Karpas-422 (cell line): Measurements from ENCODE around the gene RBM26. TPM values are rescaled to one million over a fixed set of nuclear protein-coding genes. Genes with fewer than 3 reads are reported as not detected.

Experiments used
- DNase-seq: peaks from one replicate; pipeline ENCODE4 v3.0.0-alpha.2; 2015
- H2AFZ ChIP-seq: fragments of 200-600 bp; sonication (generic); 2 replicates; pipeline ENCODE4 v1.6.1; 2014; ENCODE audit warnings: antibody characterized with exemption, low read length, mixed read lengths
- H3K27ac ChIP-seq: fragments of 200-600 bp; sonication (generic); 2 replicates; pipeline ENCODE4 v1.5.1; 2014; ENCODE audit warnings: mild to moderate bottlenecking, low read length, moderate library complexity
- H3K27me3 ChIP-seq: fragments of 200-600 bp; sonication (generic); 2 replicates; pipeline ENCODE4 v1.6.1; 2014; ENCODE audit warnings: low read length, mixed read lengths
- H3K36me3 ChIP-seq: fragments of 200-600 bp; sonication (generic); 2 replicates; pipeline ENCODE4 v1.6.1; 2014; ENCODE audit warnings: low read length, mixed read lengths; ENCODE audit not compliant: insufficient read depth
- H3K4me1 ChIP-seq: fragments of 200-600 bp; sonication (generic); 2 replicates; pipeline ENCODE4 v1.6.1; 2014; ENCODE audit warnings: mild to moderate bottlenecking, low read length, mixed read lengths
- H3K4me2 ChIP-seq: fragments of 200-600 bp; sonication (generic); 2 replicates; pipeline ENCODE4 v1.6.1; 2014; ENCODE audit warnings: low read length, low read depth, mild to moderate bottlenecking; ENCODE audit not compliant: poor library complexity, severe bottlenecking
- H3K4me3 ChIP-seq: fragments of 200-600 bp; sonication (generic); 2 replicates; pipeline ENCODE4 v1.5.1; 2014; ENCODE audit warnings: mild to moderate bottlenecking, antibody characterized with exemption, low read length, mixed read lengths
- H3K79me2 ChIP-seq: fragments of 200-600 bp; sonication (generic); 2 replicates; pipeline ENCODE4 v1.6.1; 2014; ENCODE audit warnings: mild to moderate bottlenecking, low read length, mixed read lengths
- H3K9ac ChIP-seq: fragments of 200-600 bp; sonication (generic); 2 replicates; pipeline ENCODE4 v1.6.0; 2014; ENCODE audit warnings: low read length
- H3K9me2 ChIP-seq: fragments of 200-600 bp; sonication (generic), shearing (Covaris generic); replicated peaks from 2 replicates; pipeline ENCODE4 v1.6.0; 2014; ENCODE audit warnings: mild to moderate bottlenecking, low read length, moderate library complexity; ENCODE audit not compliant: insufficient read depth
- H3K9me3 ChIP-seq: fragments of 300-700, 200-600 bp; sonication (generic); 2 replicates; pipeline ENCODE4 v1.6.1; 2014; ENCODE audit warnings: low read length, mixed read lengths
- H4K20me1 ChIP-seq: fragments of 200-600 bp; sonication (generic); 2 replicates; pipeline ENCODE4 v1.6.1; 2014; ENCODE audit warnings: mild to moderate bottlenecking, antibody characterized with exemption, low read length, low read depth; ENCODE audit not compliant: insufficient read depth
- total RNA-seq: library from RNA; depleted of rRNA; stranded (reverse); fragments of >200 nt; shearing (Covaris generic); gene quantifications from 2 replicates; pipeline ENCODE4 v1.2.3, GENCODE V29; 2014; ENCODE audit warnings: low replicate concordance

RBM26 gene
- total RNA-seq, 1 experiment from 2014 or later, result 55.4 TPM

DNA sequence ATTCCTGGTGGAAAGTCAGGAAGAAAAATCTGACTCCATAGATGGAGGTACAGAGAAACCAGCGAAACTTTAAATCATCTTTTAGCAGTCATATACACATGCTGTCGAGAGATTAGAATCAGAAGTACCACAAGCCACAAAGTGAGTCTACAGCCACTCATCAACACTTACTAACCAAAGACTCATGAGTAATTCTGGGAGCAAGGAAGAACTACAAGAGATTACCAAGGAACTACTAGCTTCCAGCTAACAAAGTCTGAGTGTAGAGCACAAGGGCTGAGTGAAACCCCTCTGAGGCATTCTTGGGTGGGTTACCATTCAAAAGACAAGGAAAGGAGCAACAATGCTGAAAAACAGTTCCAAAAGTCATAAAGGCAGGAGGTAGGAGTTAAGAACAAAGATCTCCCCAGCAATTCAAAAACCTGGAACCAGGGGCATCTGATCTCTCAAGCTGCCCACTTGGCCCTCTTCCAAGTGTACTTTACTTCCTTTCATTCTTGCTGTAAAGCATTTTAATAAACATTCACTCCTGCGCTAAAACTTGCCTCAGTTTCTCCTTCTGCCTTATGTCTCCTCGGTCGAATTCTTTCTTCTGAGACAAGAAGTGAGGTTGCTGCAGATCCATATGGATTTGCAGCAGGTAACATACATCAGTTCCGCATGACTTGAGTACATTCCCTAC, 13.0 kb downstream of the RBM26 start:
- H3K36me3 ChIP-seq, result peaks cover 47% of the 10 kb centered on the region
- H3K4me2 ChIP-seq, result no peak overlapping the region
- no peak overlapping the region for H3K4me3 ChIP-seq
- no peaks in the 10 kb centered on the region for H3K27me3 ChIP-seq
- no peaks in the 10 kb centered on the region for H3K9me2 ChIP-seq
- peaks cover 36% of the 10 kb centered on the region for H4K20me1 ChIP-seq
- no peak overlapping the region for H3K9ac ChIP-seq
- no peak overlapping the region for H3K27ac ChIP-seq
- H2AFZ ChIP-seq, result no peak overlapping the region
- H3K79me2 ChIP-seq, result peaks cover 93% of the 10 kb centered on the region
- peaks cover 50% of the 10 kb centered on the region for H3K4me1 ChIP-seq
- no peak for DNase-seq
- no peaks in the 10 kb centered on the region for H3K9me3 ChIP-seq

DNA sequence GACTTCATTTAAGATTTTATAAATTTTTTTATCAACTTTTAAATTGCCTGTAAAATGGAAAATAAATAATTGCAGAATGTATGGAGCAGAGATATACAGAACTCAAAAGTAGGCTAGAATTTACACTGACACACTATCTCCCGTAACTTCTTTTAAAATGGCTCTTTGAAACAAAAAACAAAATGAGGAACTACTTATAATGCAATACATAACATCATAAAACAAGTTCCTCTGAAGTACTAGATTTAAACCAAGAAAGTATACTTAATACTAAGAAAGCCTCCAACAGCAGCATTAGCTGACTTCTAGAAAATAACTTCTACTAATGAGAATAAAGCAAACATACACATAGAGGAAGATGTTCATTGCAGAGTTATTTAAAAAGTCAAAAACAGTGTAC, 17.0 kb downstream of the RBM26 start:
- no peak for DNase-seq
- H3K4me2 ChIP-seq, result no peak overlapping the region

DNA sequence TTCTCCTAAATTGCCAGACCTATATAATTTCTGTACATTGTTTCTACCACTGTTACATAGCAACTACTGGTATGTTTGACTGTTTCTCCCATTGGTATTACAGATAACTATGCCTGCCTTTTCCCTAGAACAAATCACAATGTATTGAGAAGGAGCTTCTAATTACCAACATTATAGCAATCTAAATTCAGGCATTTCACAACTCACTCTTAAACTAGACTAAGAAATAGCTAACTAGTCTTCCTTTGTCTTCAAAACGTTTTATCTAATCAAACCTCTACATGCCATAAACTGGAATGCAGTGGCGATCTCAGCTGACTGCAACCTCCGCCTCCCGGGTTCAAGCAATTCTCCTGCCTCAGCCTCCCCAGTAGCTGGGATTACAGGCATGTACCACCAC, 18.2 kb downstream of the RBM26 start:
- Histone ChIP-seq H3K4me1 (peaks cover 56% of the 10 kb centered on the region), H3K27ac (no peak overlapping the region), H3K9ac (no peak overlapping the region), H3K79me2 (peaks cover 93% of the 10 kb centered on the region), H2AFZ (no peak overlapping the region), H3K9me2 (no peaks in the 10 kb centered on the region), H3K27me3 (no peaks in the 10 kb centered on the region), H4K20me1 (peaks cover 33% of the 10 kb centered on the region), H3K4me2 (no peak overlapping the region), H3K36me3 (peaks cover 10% of the 10 kb centered on the region; the same call in 1 of the 2 replicates), H3K4me3 (no peak overlapping the region), H3K9me3 (no peaks in the 10 kb centered on the region)
- no peak for DNase-seq

More for the DNA sequence above, 17.0 kb downstream of the RBM26 start:
- peaks cover 93% of the 10 kb centered on the region for H3K79me2 ChIP-seq
- H3K9ac ChIP-seq, result no peak overlapping the region
- no peak overlapping the region for H3K4me3 ChIP-seq
- no peaks in the 10 kb centered on the region for H3K27me3 ChIP-seq
- H3K9me2 ChIP-seq, result no peaks in the 10 kb centered on the region
- H3K9me3 ChIP-seq, result no peaks in the 10 kb centered on the region
- H4K20me1 ChIP-seq, result peaks cover 35% of the 10 kb centered on the region
- no peak overlapping the region for H2AFZ ChIP-seq
- peaks cover 52% of the 10 kb centered on the region for H3K4me1 ChIP-seq
- H3K36me3 ChIP-seq, result peaks cover 13% of the 10 kb centered on the region; the same call in 1 of the 2 replicates
- peak overlapping the region; percentile 2; the same call in 1 of the 2 replicates for H3K27ac ChIP-seq

DNA sequence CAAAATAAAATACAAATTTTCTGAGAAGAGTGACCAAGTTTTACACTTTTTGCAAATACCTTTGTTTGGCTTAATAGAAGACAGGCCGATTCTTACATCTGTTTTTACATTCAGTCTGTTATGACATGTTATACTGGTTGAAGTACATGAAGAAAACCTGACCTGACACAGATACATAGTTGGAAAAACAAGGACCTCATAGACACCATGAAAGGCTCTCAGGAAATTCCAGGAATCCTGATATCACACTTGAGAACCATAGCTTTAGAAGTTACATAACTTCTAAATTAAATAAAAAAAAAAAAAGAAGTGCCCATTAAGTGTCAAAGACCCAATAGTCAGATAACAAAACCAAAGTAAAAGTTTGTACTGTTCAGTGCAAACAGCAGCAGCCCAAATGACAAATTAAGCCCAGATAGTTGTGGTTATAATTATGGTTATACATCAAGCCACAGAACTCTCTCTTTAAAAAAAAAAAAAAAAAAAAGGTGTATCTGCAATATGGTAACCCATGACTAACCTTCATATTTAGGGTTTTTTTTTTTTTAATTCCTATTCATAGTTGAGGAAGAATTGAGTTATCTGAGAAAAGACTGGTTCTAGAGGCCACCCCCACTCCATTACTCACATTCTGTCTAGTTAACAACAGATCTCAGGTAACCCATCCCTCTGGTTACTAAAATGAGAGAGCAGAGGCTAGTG, 19.8 kb downstream of the RBM26 start:
- no peak for DNase-seq
- H3K4me3 ChIP-seq, result no peak overlapping the region
- no peak overlapping the region for H3K27ac ChIP-seq
- H3K9me3 ChIP-seq, result no peaks in the 10 kb centered on the region
- no peak overlapping the region for H3K4me2 ChIP-seq
- peaks cover 62% of the 10 kb centered on the region for H3K4me1 ChIP-seq
- H3K27me3 ChIP-seq, result no peaks in the 10 kb centered on the region
- H3K36me3 ChIP-seq, result peaks cover 7% of the 10 kb centered on the region; the same call in 1 of the 2 replicates
- peaks cover 30% of the 10 kb centered on the region for H4K20me1 ChIP-seq
- H3K9me2 ChIP-seq, result no peaks in the 10 kb centered on the region
- H2AFZ ChIP-seq, result no peak overlapping the region
- no peak overlapping the region for H3K9ac ChIP-seq
- H3K79me2 ChIP-seq, result peaks cover 100% of the 10 kb centered on the region

DNA sequence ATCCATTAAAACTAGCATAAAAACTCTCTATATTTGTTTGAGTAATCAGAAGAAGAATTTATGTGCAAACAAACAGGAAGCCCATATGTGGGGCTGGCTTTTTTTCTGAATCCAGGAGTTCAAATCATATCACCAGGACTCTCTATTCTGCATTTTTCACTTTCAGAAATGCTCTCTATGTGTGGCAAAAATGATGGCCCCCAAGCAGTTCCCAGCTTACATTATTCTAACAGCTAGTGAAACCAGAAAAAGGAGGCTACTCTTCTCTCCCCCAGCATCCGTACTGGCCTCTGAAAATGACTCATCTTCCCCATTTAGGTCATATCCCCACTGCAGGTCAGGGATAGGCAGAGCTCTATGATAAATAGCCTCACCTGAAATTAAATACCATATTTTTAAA, 20.4 kb downstream of the RBM26 start:
- no peaks in the 10 kb centered on the region for H3K9me3 ChIP-seq
- peaks cover 57% of the 10 kb centered on the region for H3K4me1 ChIP-seq
- no peak overlapping the region for H3K4me3 ChIP-seq
- DNase-seq, result no peak
- H3K27ac ChIP-seq, result no peak overlapping the region
- H3K9ac ChIP-seq, result no peak overlapping the region
- H3K79me2 ChIP-seq, result peaks cover 100% of the 10 kb centered on the region
- no peak overlapping the region for H3K4me2 ChIP-seq
- H3K36me3 ChIP-seq, result peaks cover 8% of the 10 kb centered on the region; the same call in 1 of the 2 replicates
- H4K20me1 ChIP-seq, result peaks cover 25% of the 10 kb centered on the region
- no peaks in the 10 kb centered on the region for H3K9me2 ChIP-seq
- no peaks in the 10 kb centered on the region for H3K27me3 ChIP-seq
- no peak overlapping the region for H2AFZ ChIP-seq

DNA sequence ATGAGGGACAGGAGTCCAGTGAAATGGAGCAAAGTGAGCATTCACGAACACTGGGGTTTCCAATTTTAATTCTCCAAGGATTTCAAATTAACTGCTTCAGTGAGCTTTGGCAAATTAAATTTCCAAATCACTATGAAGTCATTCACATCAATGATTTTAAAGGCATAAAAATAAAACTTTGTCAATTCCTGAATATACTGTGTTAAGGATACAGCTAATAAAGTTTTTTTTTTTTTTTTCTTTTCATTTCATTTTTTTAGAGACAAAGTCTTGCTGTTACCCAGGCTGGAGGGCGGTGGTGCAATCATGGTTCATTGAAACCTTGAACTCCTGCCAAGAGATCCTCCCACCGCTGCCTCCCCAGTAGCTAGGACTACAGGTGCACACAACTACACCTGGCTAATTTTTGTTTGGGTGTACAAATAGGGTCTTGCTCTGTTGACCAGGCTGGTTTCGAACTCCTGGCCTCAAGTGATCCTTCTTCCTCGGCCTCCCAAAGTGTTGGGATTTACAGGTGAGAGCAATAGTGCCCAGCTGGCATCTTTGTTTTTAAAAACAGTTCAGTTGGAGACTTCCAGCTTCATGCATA, 21.9 kb downstream of the RBM26 start:
- Histone ChIP-seq H4K20me1 (peaks cover 17% of the 10 kb centered on the region), H3K36me3 (peaks cover 16% of the 10 kb centered on the region; the same call in 1 of the 2 replicates), H3K4me2 (no peak overlapping the region), H3K27ac (no peak overlapping the region), H3K4me1 (peaks cover 41% of the 10 kb centered on the region), H3K79me2 (peaks cover 100% of the 10 kb centered on the region), H2AFZ (no peak overlapping the region), H3K9me2 (no peaks in the 10 kb centered on the region), H3K4me3 (no peak overlapping the region), H3K9ac (no peak overlapping the region), H3K27me3 (no peaks in the 10 kb centered on the region), H3K9me3 (no peaks in the 10 kb centered on the region)
- no peak for DNase-seq

DNA sequence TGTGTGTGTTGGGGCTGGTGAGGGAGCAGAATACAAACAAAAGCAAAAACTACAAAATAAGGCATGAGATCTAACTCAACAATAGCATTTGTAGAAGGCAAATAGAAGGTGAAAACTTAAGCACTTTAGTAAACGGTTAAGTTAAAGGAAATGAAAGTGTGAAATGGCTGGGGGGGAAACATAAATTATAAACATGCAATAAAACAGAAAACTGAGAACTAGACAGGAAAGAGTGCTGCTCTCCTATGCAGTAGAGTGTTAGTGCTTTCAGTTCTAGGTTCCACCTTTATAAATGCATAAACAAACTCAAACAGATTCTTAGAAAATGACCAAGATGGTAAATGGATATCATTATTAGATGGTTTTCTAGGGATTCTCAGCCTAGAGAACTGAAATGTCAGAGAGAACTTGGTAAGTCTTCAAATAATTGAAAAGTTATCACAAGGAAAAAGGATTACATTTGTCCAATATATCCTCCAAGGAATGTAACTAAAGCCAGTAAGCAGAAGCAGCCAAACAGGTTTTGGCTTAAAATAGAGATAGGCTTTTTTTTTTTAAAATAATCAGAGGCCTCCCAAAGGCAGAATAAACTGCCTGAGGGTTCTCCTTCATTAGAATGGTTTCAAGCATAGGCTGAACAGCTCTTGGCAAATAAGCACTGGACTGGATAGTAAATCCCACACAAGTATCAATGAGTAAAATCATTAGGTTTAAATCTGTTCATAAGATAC, 23.3 kb downstream of the RBM26 start:
- Histone ChIP-seq H3K27ac (no peak overlapping the region), H2AFZ (no peak overlapping the region), H3K27me3 (no peaks in the 10 kb centered on the region), H3K79me2 (peaks cover 96% of the 10 kb centered on the region), H3K4me3 (no peak overlapping the region), H3K4me2 (no peak overlapping the region), H3K36me3 (peaks cover 26% of the 10 kb centered on the region; the same call in 1 of the 2 replicates), H4K20me1 (peaks cover 15% of the 10 kb centered on the region), H3K9me2 (no peaks in the 10 kb centered on the region), H3K9me3 (no peaks in the 10 kb centered on the region), H3K9ac (no peak overlapping the region), H3K4me1 (peaks cover 35% of the 10 kb centered on the region)
- no peak for DNase-seq

DNA sequence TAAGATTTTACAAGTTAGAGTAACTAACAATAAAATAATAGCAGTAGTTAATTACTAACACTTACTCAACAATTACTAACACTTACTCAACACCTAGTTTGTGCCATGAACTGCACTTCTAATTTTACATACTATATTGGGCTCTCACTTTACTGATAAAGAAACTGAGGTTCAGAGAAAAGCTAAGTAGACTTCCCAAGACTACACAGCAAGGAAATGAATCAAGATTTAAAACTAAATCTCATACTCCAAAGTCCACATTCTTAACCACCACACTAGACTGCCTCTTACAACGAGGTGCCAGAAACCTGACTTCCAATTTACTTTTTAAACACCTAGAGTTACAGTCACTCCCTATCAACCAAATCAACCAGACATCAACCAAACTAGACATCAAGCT, 25.1 kb downstream of the RBM26 start:
- DNase-seq, result no peak
- no peaks in the 10 kb centered on the region for H3K9me3 ChIP-seq
- H3K4me2 ChIP-seq, result no peak overlapping the region
- peaks cover 39% of the 10 kb centered on the region for H3K36me3 ChIP-seq
- H3K9ac ChIP-seq, result no peak overlapping the region
- no peaks in the 10 kb centered on the region for H3K9me2 ChIP-seq
- H3K27me3 ChIP-seq, result no peaks in the 10 kb centered on the region
- peaks cover 30% of the 10 kb centered on the region for H3K4me1 ChIP-seq
- no peak overlapping the region for H3K27ac ChIP-seq
- H3K79me2 ChIP-seq, result peaks cover 95% of the 10 kb centered on the region
- peaks cover 15% of the 10 kb centered on the region; the same call in 1 of the 2 replicates for H4K20me1 ChIP-seq
- no peak overlapping the region for H3K4me3 ChIP-seq
- H2AFZ ChIP-seq, result no peak overlapping the region
